ENCODE data around the gene SPOCK1. TPM values are rescaled to one million over a fixed set of nuclear protein-coding genes. Genes with fewer than 3 reads are reported as not detected.

The SPOCK1 gene
- total and polyA plus RNA-seq, 2 of the 4 experiments (the other 2 are of a cell fraction): 5.0 to 20.3 TPM

DNA sequence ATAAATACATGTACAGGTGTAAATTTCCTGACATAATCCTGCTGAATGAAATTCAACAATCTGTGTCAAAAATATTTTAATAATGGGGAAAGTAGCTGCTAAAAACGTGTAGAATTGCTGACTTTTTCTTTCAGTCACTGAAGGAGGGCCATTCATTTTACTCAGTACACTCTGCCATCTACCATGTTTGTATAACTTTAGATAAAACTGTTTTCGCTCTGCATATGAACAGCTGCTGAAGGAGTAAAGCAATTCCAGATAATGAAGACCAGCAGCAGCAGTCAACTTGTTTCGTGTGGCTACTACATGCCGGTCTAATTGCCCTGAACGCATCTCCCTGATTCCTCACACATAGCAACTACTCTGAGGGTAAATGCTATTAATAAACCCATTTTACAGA, 380.5 kb downstream of the SPOCK1 start:
- Histone ChIP-seq H4K5ac (ENCODE audit: low read depth, low read length) (no peak overlapping the region), H3K9me3 (ENCODE audit: control insufficient read depth, insufficient read depth, low read length) (no peaks in the 10 kb centered on the region), H2BK15ac (ENCODE audit: low read depth, low read length) (no peak overlapping the region), H2BK5ac (ENCODE audit: low read depth, low read length, poor library complexity, severe bottlenecking) (no peak overlapping the region), H3K79me1 (ENCODE audit: low read depth in 1 of 2, low read length in 2 of 2) (no peaks in the 10 kb centered on the region), H3K36me3 (ENCODE audit: control insufficient read depth, insufficient read depth, low read length) (no peaks in the 10 kb centered on the region), H4K91ac (ENCODE audit: insufficient read depth, low read depth, low read length) (no peak overlapping the region), H4K20me1 (ENCODE audit: insufficient read depth, low read length) (no peaks in the 10 kb centered on the region), H2AFZ (replicated peaks; ENCODE audit: low read length, poor library complexity) (no peak overlapping the region), H3K9ac (ENCODE audit: low read depth, low read length) (no peak overlapping the region), H3K27ac (ENCODE audit: insufficient read depth, low read length) (no peak overlapping the region), H3K14ac (replicated peaks; ENCODE audit: low read depth, low read length) (no peak overlapping the region), H3K23ac (ENCODE audit: low read depth, low read length) (no peak overlapping the region), H4K8ac (ENCODE audit: low read depth in 2 of 2, low read length in 2 of 2) (no peak overlapping the region), H3K4me1 (ENCODE audit: control insufficient read depth, insufficient read depth, low read length) (no peaks in the 10 kb centered on the region), H3K4me3 (ENCODE audit: insufficient read depth, low read depth, low read length) (no peak overlapping the region), H2AK9ac (replicated peaks; ENCODE audit: low read depth, low read length, poor library complexity) (no peak overlapping the region), H3K4me2 (ENCODE audit: low read depth, low read length) (no peak overlapping the region), H3K27me3 (ENCODE audit: control insufficient read depth, insufficient read depth, low read length) (no peaks in the 10 kb centered on the region), H2BK20ac (ENCODE audit: low read depth, low read length) (no peak overlapping the region), H3K9me1 (ENCODE audit: insufficient read depth, low read length) (no peaks in the 10 kb centered on the region), H3K56ac (ENCODE audit: extremely low read depth, insufficient read depth, low read length) (no peak overlapping the region), H3K18ac (ENCODE audit: low read depth, low read length) (no peak overlapping the region), H3K4ac (ENCODE audit: low read depth, low read length) (no peak overlapping the region), H2AK5ac (ENCODE audit: low read depth, low read length) (no peak overlapping the region), H2BK120ac (ENCODE audit: low read depth, low read length) (no peak overlapping the region)
- no peak for ATAC-seq (ENCODE audit: low read depth)
- no CpG with 5 or more reads among the region's 5 CpGs for WGBS, 2 experiments (ENCODE audit: extremely low coverage in 2 of 2, insufficient read length in 1 of 2)
- intact Hi-C loops (cut with micrococcal nuclease): no loop called here
- dilution Hi-C loops (cut with HindIII; ENCODE audit: low sequenced_read_pairs, unreplicated experiment): no loop called here
- DNase-seq: no peak
- BruUV-seq (replicated peaks): no TSS peak
- in situ Hi-C loops (cut with MboI; ENCODE audit: low sequenced_read_pairs): no loop called here
- POLR2A ChIA-PET (ENCODE audit: unreplicated experiment): no interaction called here
- CTCF ChIA-PET: no interaction called here
- no peak for TF ChIP-seq MXI1 (IDR thresholded peaks at IDR 0.05; ENCODE audit: borderline replicate concordance, low read depth, low read length)
- no peak for TF ChIP-seq CEBPB (IDR thresholded peaks at IDR 0.05; ENCODE audit: low read depth, low read length)
- TF ChIP-seq RFX5 (IDR thresholded peaks at IDR 0.05; ENCODE audit: low read depth, low read length): no peak
- no peak for TF ChIP-seq MAZ (IDR thresholded peaks at IDR 0.05; ENCODE audit: borderline replicate concordance, low read depth, low read length)
- TF ChIP-seq FOS (IDR thresholded peaks at IDR 0.05; ENCODE audit: low read depth, low read length): no peak
- TF ChIP-seq MAFK (IDR thresholded peaks at IDR 0.05; ENCODE audit: low read depth, low read length): no peak
- TF ChIP-seq, protein P1, sequence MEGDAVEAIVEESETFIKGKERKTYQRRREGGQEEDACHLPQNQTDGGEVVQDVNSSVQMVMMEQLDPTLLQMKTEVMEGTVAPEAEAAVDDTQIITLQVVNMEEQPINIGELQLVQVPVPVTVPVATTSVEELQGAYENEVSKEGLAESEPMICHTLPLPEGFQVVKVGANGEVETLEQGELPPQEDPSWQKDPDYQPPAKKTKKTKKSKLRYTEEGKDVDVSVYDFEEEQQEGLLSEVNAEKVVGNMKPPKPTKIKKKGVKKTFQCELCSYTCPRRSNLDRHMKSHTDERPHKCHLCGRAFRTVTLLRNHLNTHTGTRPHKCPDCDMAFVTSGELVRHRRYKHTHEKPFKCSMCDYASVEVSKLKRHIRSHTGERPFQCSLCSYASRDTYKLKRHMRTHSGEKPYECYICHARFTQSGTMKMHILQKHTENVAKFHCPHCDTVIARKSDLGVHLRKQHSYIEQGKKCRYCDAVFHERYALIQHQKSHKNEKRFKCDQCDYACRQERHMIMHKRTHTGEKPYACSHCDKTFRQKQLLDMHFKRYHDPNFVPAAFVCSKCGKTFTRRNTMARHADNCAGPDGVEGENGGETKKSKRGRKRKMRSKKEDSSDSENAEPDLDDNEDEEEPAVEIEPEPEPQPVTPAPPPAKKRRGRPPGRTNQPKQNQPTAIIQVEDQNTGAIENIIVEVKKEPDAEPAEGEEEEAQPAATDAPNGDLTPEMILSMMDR (conservative IDR thresholded peaks at IDR 0.05; ENCODE audit: low read depth, low read length): no peak
- TF ChIP-seq RAD21 (IDR thresholded peaks at IDR 0.05; ENCODE audit: low read length): no peak
- no peak for TF ChIP-seq RCOR1 (IDR thresholded peaks at IDR 0.05; ENCODE audit: insufficient replicate concordance, low read length)
- TF ChIP-seq, protein P2, sequence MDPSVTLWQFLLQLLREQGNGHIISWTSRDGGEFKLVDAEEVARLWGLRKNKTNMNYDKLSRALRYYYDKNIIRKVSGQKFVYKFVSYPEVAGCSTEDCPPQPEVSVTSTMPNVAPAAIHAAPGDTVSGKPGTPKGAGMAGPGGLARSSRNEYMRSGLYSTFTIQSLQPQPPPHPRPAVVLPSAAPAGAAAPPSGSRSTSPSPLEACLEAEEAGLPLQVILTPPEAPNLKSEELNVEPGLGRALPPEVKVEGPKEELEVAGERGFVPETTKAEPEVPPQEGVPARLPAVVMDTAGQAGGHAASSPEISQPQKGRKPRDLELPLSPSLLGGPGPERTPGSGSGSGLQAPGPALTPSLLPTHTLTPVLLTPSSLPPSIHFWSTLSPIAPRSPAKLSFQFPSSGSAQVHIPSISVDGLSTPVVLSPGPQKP (IDR thresholded peaks at IDR 0.05; ENCODE audit: borderline replicate concordance, low read depth, low read length): no peak

Measured in IMR-90 (cell line).